Measurements from ENCODE around the gene FAM174A. TPM values are rescaled to one million over a fixed set of nuclear protein-coding genes. Genes with fewer than 3 reads are reported as not detected.

FAM174A gene
- total RNA-seq, 1 donor from 2014 or later = 16.4 TPM

- H3K4me3 ChIP-seq (ENCODE audit: insufficient read depth, low read depth, low read length) = no peak overlapping the region
- H3K27ac Mint-ChIP-seq (ENCODE audit: unreplicated experiment) = no peak overlapping the region
- no peaks in the 10 kb centered on the region for H3K27me3 Mint-ChIP-seq (ENCODE audit: low read depth, unreplicated experiment)
- H3K36me3 Mint-ChIP-seq (ENCODE audit: low read depth, unreplicated experiment) = peaks cover 2% of the 10 kb centered on the region
- no peak overlapping the region for H2AFZ ChIP-seq (ENCODE audit: low read depth, low read length)
- DNase-seq (ENCODE audit: low read depth) (no peak), FAIRE-seq (no peak)
- H3K27me3 ChIP-seq (ENCODE audit: insufficient read depth, low read length) = no peaks in the 10 kb centered on the region
- H3K27ac ChIP-seq (ENCODE audit: low read depth, low read length) = no peak overlapping the region
- no peak overlapping the region for H3K9ac ChIP-seq (ENCODE audit: low read length)
- TF ChIP-seq CTCF (IDR thresholded peaks at IDR 0.05; ENCODE audit: insufficient read depth, low read depth, low read length) (no peak), EZH2 (IDR thresholded peaks at IDR 0.05; ENCODE audit: insufficient read depth, low read length) (no peak)
- H3K9me3 ChIP-seq (ENCODE audit: insufficient read depth, low read depth, low read length) = no peaks in the 10 kb centered on the region
- H3K4me1 Mint-ChIP-seq (ENCODE audit: low read depth, unreplicated experiment) = peaks cover 8% of the 10 kb centered on the region
- H3K4me1 ChIP-seq (ENCODE audit: insufficient read depth, low read length) = no peaks in the 10 kb centered on the region
- no peaks in the 10 kb centered on the region for H3K9me3 Mint-ChIP-seq (ENCODE audit: unreplicated experiment)
- H4K20me1 ChIP-seq (ENCODE audit: insufficient read depth, low read length) = peaks cover 9% of the 10 kb centered on the region
- H3K36me3 ChIP-seq (ENCODE audit: insufficient read depth, low read length) = no peaks in the 10 kb centered on the region
- H3K4me2 ChIP-seq (ENCODE audit: low read length) = no peak overlapping the region
- no peak overlapping the region for H3K4me3 Mint-ChIP-seq (ENCODE audit: unreplicated experiment)
- peaks cover 4% of the 10 kb centered on the region for H3K79me2 ChIP-seq (ENCODE audit: insufficient read depth, low read length)
Measured at GRCh38 chr5:100550531-100551051, 15.4 kb downstream of the FAM174A start.

- no peak overlapping the region for H2AFZ ChIP-seq (ENCODE audit: low read depth, low read length)
- DNase-seq (ENCODE audit: low read depth) (no peak), FAIRE-seq (no peak)
- no peak overlapping the region for H3K4me3 ChIP-seq (ENCODE audit: insufficient read depth, low read depth, low read length)
- no peaks in the 10 kb centered on the region for H3K27me3 ChIP-seq (ENCODE audit: insufficient read depth, low read length)
- H3K9me3 ChIP-seq (ENCODE audit: insufficient read depth, low read depth, low read length) = no peaks in the 10 kb centered on the region
- Mint-ChIP-seq H3K27ac (ENCODE audit: unreplicated experiment) (no peak overlapping the region), H3K9me3 (ENCODE audit: unreplicated experiment) (no peaks in the 10 kb centered on the region), H3K4me1 (ENCODE audit: low read depth, unreplicated experiment) (peaks cover 8% of the 10 kb centered on the region), H3K36me3 (ENCODE audit: low read depth, unreplicated experiment) (peaks cover 3% of the 10 kb centered on the region), H3K4me3 (ENCODE audit: unreplicated experiment) (no peak overlapping the region), H3K27me3 (ENCODE audit: low read depth, unreplicated experiment) (no peaks in the 10 kb centered on the region)
- H3K9ac ChIP-seq (ENCODE audit: low read length) = no peak overlapping the region
- peaks cover 7% of the 10 kb centered on the region for H4K20me1 ChIP-seq (ENCODE audit: insufficient read depth, low read length)
- H3K79me2 ChIP-seq (ENCODE audit: insufficient read depth, low read length) = peaks cover 1% of the 10 kb centered on the region
- no peaks in the 10 kb centered on the region for H3K4me1 ChIP-seq (ENCODE audit: insufficient read depth, low read length)
- H3K36me3 ChIP-seq (ENCODE audit: insufficient read depth, low read length) = no peaks in the 10 kb centered on the region
- no peak overlapping the region for H3K27ac ChIP-seq (ENCODE audit: low read depth, low read length)
- no peak overlapping the region for H3K4me2 ChIP-seq (ENCODE audit: low read length)
- no peak for TF ChIP-seq CTCF (IDR thresholded peaks at IDR 0.05; ENCODE audit: insufficient read depth, low read depth, low read length)
- no peak for TF ChIP-seq EZH2 (IDR thresholded peaks at IDR 0.05; ENCODE audit: insufficient read depth, low read length)
Measured at GRCh38 chr5:100551183-100551582, 16.0 kb downstream of the FAM174A start.

GRCh38 chr5:100553209-100553608, 18.0 kb downstream of the FAM174A start:
- Histone ChIP-seq H3K4me2 (ENCODE audit: low read length) (no peak overlapping the region), H3K4me3 (ENCODE audit: insufficient read depth, low read depth, low read length) (no peak overlapping the region), H3K36me3 (ENCODE audit: insufficient read depth, low read length) (no peaks in the 10 kb centered on the region), H2AFZ (ENCODE audit: low read depth, low read length) (no peak overlapping the region), H3K27me3 (ENCODE audit: insufficient read depth, low read length) (no peaks in the 10 kb centered on the region), H3K9ac (ENCODE audit: low read length) (no peak overlapping the region), H3K4me1 (ENCODE audit: insufficient read depth, low read length) (no peaks in the 10 kb centered on the region), H3K9me3 (ENCODE audit: insufficient read depth, low read depth, low read length) (no peaks in the 10 kb centered on the region), H4K20me1 (ENCODE audit: insufficient read depth, low read length) (no peaks in the 10 kb centered on the region), H3K79me2 (ENCODE audit: insufficient read depth, low read length) (no peaks in the 10 kb centered on the region), H3K27ac (ENCODE audit: low read depth, low read length) (no peak overlapping the region)
- peaks cover 3% of the 10 kb centered on the region for H3K36me3 Mint-ChIP-seq (ENCODE audit: low read depth, unreplicated experiment)
- no peak overlapping the region for H3K4me3 Mint-ChIP-seq (ENCODE audit: unreplicated experiment)
- FAIRE-seq (no peak), DNase-seq (ENCODE audit: low read depth) (no peak)
- no peak overlapping the region for H3K27ac Mint-ChIP-seq (ENCODE audit: unreplicated experiment)
- H3K27me3 Mint-ChIP-seq (ENCODE audit: low read depth, unreplicated experiment) = no peaks in the 10 kb centered on the region
- TF ChIP-seq EZH2 (IDR thresholded peaks at IDR 0.05; ENCODE audit: insufficient read depth, low read length) (no peak), CTCF (IDR thresholded peaks at IDR 0.05; ENCODE audit: insufficient read depth, low read depth, low read length) (no peak)
- H3K4me1 Mint-ChIP-seq (ENCODE audit: low read depth, unreplicated experiment) = peaks cover 8% of the 10 kb centered on the region
- peaks cover 5% of the 10 kb centered on the region for H3K9me3 Mint-ChIP-seq (ENCODE audit: unreplicated experiment)

Data from astrocyte (in vitro differentiated cells and primary cell).